ENCODE measurements around the gene BPI.
"Not testable (repeated sequence)": the region's sequence is repeated elsewhere in the genome, so short reads cannot be mapped to it uniquely, and the experiment has no call there.

BPI gene

GRCh38 chr20:38303908-38304379 is at the start of gene BPI:
Gene BPI (plus strand): TSS chr20:38304156. CDS start chr20:38304224, 68 bp downstream.
- DNase-seq (ENCODE audit: low read depth): no peak

GRCh38 chr20:38254621-38255020 is 49.3 kb upstream of the BPI start:
- not testable (repeated sequence) for DNase-seq (ENCODE audit: low read depth)

GRCh38 chr20:38255393-38255792 is 48.6 kb upstream of the BPI start:
- DNase-seq (ENCODE audit: low read depth): no peak

- DNase-seq (ENCODE audit: low read depth): no peak
Observed at GRCh38 chr20:38256021-38256420, 47.9 kb upstream of the BPI start.

- no peak for DNase-seq (ENCODE audit: low read depth)
Observed at GRCh38 chr20:38256966-38257365, 47.0 kb upstream of the BPI start.

GRCh38 chr20:38258545-38259215 is 45.3 kb upstream of the BPI start:
- DNase-seq (ENCODE audit: low read depth): no peak

- no peak for DNase-seq (ENCODE audit: low read depth)
Observed at GRCh38 chr20:38260025-38260377, 44.0 kb upstream of the BPI start.

- DNase-seq (ENCODE audit: low read depth): no peak
Observed at GRCh38 chr20:38260378-38261053, 43.4 kb upstream of the BPI start, which contains the start of gene KIAA1755. Gene KIAA1755 (minus strand): TSS chr20:38260735. CDS start chr20:38260500, 235 bp downstream.

- DNase-seq (ENCODE audit: low read depth): no peak
Observed at GRCh38 chr20:38261054-38261390, 42.9 kb upstream of the BPI start.

- DNase-seq (ENCODE audit: low read depth): no peak
Observed at GRCh38 chr20:38262931-38263330, 41.0 kb upstream of the BPI start.

GRCh38 chr20:38266426-38266825 is 37.5 kb upstream of the BPI start:
- DNase-seq (ENCODE audit: low read depth): no peak

GRCh38 chr20:38267296-38267695 is 36.7 kb upstream of the BPI start:
- no peak for DNase-seq (ENCODE audit: low read depth)

- no peak for DNase-seq (ENCODE audit: low read depth)
Observed at GRCh38 chr20:38267901-38268514, 35.9 kb upstream of the BPI start.

GRCh38 chr20:38269040-38269439 is 34.9 kb upstream of the BPI start:
- DNase-seq (ENCODE audit: low read depth): no peak

GRCh38 chr20:38269715-38270114 is 34.2 kb upstream of the BPI start:
- DNase-seq (ENCODE audit: low read depth): no peak

GRCh38 chr20:38270869-38271605 is 32.9 kb upstream of the BPI start:
- no peak for DNase-seq (ENCODE audit: low read depth)

GRCh38 chr20:38271608-38272120 is 32.3 kb upstream of the BPI start:
- DNase-seq (ENCODE audit: low read depth): no peak

- no peak for DNase-seq (ENCODE audit: low read depth)
Observed at GRCh38 chr20:38272398-38272797, 31.6 kb upstream of the BPI start.

- DNase-seq (ENCODE audit: low read depth): no peak
Observed at GRCh38 chr20:38272961-38273360, 31.0 kb upstream of the BPI start.

- no peak for DNase-seq (ENCODE audit: low read depth)
Observed at GRCh38 chr20:38275815-38276550, 28.0 kb upstream of the BPI start.

GRCh38 chr20:38277285-38277684 is 26.7 kb upstream of the BPI start:
- DNase-seq (ENCODE audit: low read depth): no peak

- no peak for DNase-seq (ENCODE audit: low read depth)
Observed at GRCh38 chr20:38277691-38278090, 26.3 kb upstream of the BPI start.
